ENCODE data around the gene DAG1. TPM values are rescaled to one million over a fixed set of nuclear protein-coding genes. Genes with fewer than 3 reads are reported as not detected.

Gene DAG1
- total RNA-seq, 2 donors from 2014 or later, result 86.7 to 213 TPM

GRCh38 chr3:49553324-49553691 lies 83.2 kb downstream of the DAG1 start:
- Histone ChIP-seq H3K27ac (no peak overlapping the region), H3K4me3 (peak overlapping the region; percentile 59 to 72), H3K36me3 (no peaks in the 10 kb centered on the region), H3K9me3 (no peaks in the 10 kb centered on the region), H3K27me3 (replicated peaks; ENCODE audit: insufficient read depth) (no peaks in the 10 kb centered on the region), H3K4me1 (replicated peaks) (peaks cover 7% of the 10 kb centered on the region)
- no peak for TF ChIP-seq POLR2AphosphoS5 (IDR thresholded peaks at IDR 0.05)
- no peak for TF ChIP-seq POLR2A (IDR thresholded peaks at IDR 0.05)
- TF ChIP-seq, protein P1, sequence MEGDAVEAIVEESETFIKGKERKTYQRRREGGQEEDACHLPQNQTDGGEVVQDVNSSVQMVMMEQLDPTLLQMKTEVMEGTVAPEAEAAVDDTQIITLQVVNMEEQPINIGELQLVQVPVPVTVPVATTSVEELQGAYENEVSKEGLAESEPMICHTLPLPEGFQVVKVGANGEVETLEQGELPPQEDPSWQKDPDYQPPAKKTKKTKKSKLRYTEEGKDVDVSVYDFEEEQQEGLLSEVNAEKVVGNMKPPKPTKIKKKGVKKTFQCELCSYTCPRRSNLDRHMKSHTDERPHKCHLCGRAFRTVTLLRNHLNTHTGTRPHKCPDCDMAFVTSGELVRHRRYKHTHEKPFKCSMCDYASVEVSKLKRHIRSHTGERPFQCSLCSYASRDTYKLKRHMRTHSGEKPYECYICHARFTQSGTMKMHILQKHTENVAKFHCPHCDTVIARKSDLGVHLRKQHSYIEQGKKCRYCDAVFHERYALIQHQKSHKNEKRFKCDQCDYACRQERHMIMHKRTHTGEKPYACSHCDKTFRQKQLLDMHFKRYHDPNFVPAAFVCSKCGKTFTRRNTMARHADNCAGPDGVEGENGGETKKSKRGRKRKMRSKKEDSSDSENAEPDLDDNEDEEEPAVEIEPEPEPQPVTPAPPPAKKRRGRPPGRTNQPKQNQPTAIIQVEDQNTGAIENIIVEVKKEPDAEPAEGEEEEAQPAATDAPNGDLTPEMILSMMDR (IDR thresholded peaks at IDR 0.05), result no peak
- 46% methylated on average over 8 of the region's 8 CpGs for WGBS
- no peak for DNase-seq (ENCODE audit: low spot score)
- intact Hi-C loops (cut with DNase I), result no loop called here

GRCh38 chr3:49553692-49554632 lies 83.9 kb downstream of the DAG1 start, which contains the start of gene BSN:
BSN (plus strand) TSS chr3:49554477; CDS start chr3:49554603, 126 bp downstream.
- peak; percentile 85 for DNase-seq (ENCODE audit: low spot score)
- no peaks in the 10 kb centered on the region for H3K27me3 ChIP-seq (replicated peaks; ENCODE audit: insufficient read depth)
- H3K4me1 ChIP-seq (replicated peaks), result peaks cover 7% of the 10 kb centered on the region
- intact Hi-C loops (cut with DNase I), result no loop called here
- peak within 1 kb of the TSS; percentile 69 to 73 for H3K27ac ChIP-seq
- WGBS, result 3% methylated on average over 64 of the region's 76 CpGs
- TF ChIP-seq, protein P1 (IDR thresholded peaks at IDR 0.05), result peak in 2 of 4 experiments; percentile 5 to 10
- TF ChIP-seq POLR2A (IDR thresholded peaks at IDR 0.05) (peak; percentile 32), POLR2AphosphoS5 (IDR thresholded peaks at IDR 0.05) (peak; percentile 85)
- no peaks in the 10 kb centered on the region for H3K9me3 ChIP-seq
- H3K4me3 ChIP-seq, result peak within 1 kb of the TSS; percentile 59 to 72
- no peaks in the 10 kb centered on the region for H3K36me3 ChIP-seq

- no peaks in the 10 kb centered on the region for H3K27me3 ChIP-seq (replicated peaks; ENCODE audit: insufficient read depth)
- no peak overlapping the region for H3K27ac ChIP-seq
- peaks cover 7% of the 10 kb centered on the region for H3K4me1 ChIP-seq (replicated peaks)
- WGBS, result 1% methylated on average over 49 of the region's 66 CpGs
- TF ChIP-seq POLR2AphosphoS5 (IDR thresholded peaks at IDR 0.05), result no peak
- TF ChIP-seq, protein P1 (IDR thresholded peaks at IDR 0.05), result no peak
- TF ChIP-seq POLR2A (IDR thresholded peaks at IDR 0.05), result no peak
- no peaks in the 10 kb centered on the region for H3K9me3 ChIP-seq
- peak; percentile 22 for DNase-seq (ENCODE audit: low spot score)
- no peaks in the 10 kb centered on the region for H3K36me3 ChIP-seq
- H3K4me3 ChIP-seq, result peak overlapping the region; percentile 59 to 72
- intact Hi-C loops (cut with DNase I), result no loop called here
Observed at GRCh38 chr3:49554633-49555265, 84.7 kb downstream of the DAG1 start.

GRCh38 chr3:49556500-49557275 lies 86.6 kb downstream of the DAG1 start:
- intact Hi-C loops (cut with DNase I), result no loop called here
- no peak overlapping the region for H3K4me3 ChIP-seq
- peaks cover 7% of the 10 kb centered on the region for H3K4me1 ChIP-seq (replicated peaks)
- DNase-seq (ENCODE audit: low spot score), result no peak
- H3K9me3 ChIP-seq, result no peaks in the 10 kb centered on the region
- H3K36me3 ChIP-seq, result no peaks in the 10 kb centered on the region
- TF ChIP-seq POLR2A (IDR thresholded peaks at IDR 0.05), result no peak
- TF ChIP-seq, protein P1 (IDR thresholded peaks at IDR 0.05), result no peak
- TF ChIP-seq POLR2AphosphoS5 (IDR thresholded peaks at IDR 0.05), result no peak
- H3K27me3 ChIP-seq (replicated peaks; ENCODE audit: insufficient read depth), result no peaks in the 10 kb centered on the region
- WGBS, result 93% methylated on average over 3 of the region's 3 CpGs
- H3K27ac ChIP-seq, result no peak overlapping the region
